ENCODE measurements around the gene GALM.
A peak's percentile ranks its signal among the peaks of the same experiment; 100 is the strongest.

The GALM gene

GRCh38 chr2:38649176-38649728, 16.7 kb upstream of the GALM start:
- DNase-seq (ENCODE audit: low read depth, low spot score): no peak

- DNase-seq (ENCODE audit: low read depth, low spot score): no peak
These were observed 15.9 kb upstream of the GALM start for GRCh38 chr2:38650012-38650411.

GRCh38 chr2:38650717-38651116, 15.2 kb upstream of the GALM start:
- DNase-seq (ENCODE audit: low read depth, low spot score): no peak

- DNase-seq (ENCODE audit: low read depth, low spot score): no peak
These were observed 13.3 kb upstream of the GALM start for GRCh38 chr2:38652431-38653273.

GRCh38 chr2:38653380-38653714, 12.6 kb upstream of the GALM start:
- no peak for DNase-seq (ENCODE audit: low read depth, low spot score)

GRCh38 chr2:38653715-38654527, 12.0 kb upstream of the GALM start:
- DNase-seq (ENCODE audit: low read depth, low spot score): peak; percentile 10

- DNase-seq (ENCODE audit: low read depth, low spot score): peak; percentile 32
These were observed 11.2 kb upstream of the GALM start for GRCh38 chr2:38654528-38655381.

GRCh38 chr2:38655441-38655840, 10.5 kb upstream of the GALM start:
- no peak for DNase-seq (ENCODE audit: low read depth, low spot score)

- DNase-seq (ENCODE audit: low read depth, low spot score): no peak
These were observed 8.9 kb upstream of the GALM start for GRCh38 chr2:38656866-38657480.

GRCh38 chr2:38658613-38659012, 7.3 kb upstream of the GALM start:
- no peak for DNase-seq (ENCODE audit: low read depth, low spot score)

GRCh38 chr2:38659115-38659514, 6.8 kb upstream of the GALM start:
- DNase-seq (ENCODE audit: low read depth, low spot score): no peak

- no peak for DNase-seq (ENCODE audit: low read depth, low spot score)
These were observed 5.6 kb upstream of the GALM start for GRCh38 chr2:38660282-38660681.

GRCh38 chr2:38661306-38661705, 4.6 kb upstream of the GALM start:
- DNase-seq (ENCODE audit: low read depth, low spot score): no peak

GRCh38 chr2:38666556-38666910, 619 bp downstream of the GALM start:
- no peak for DNase-seq (ENCODE audit: low read depth, low spot score)

GRCh38 chr2:38668092-38668491, 2.2 kb downstream of the GALM start:
- DNase-seq (ENCODE audit: low read depth, low spot score): no peak

GRCh38 chr2:38668779-38669479, 3.0 kb downstream of the GALM start:
- DNase-seq (ENCODE audit: low read depth, low spot score): peak; percentile 6

GRCh38 chr2:38671303-38671702, 5.4 kb downstream of the GALM start:
- no peak for DNase-seq (ENCODE audit: low read depth, low spot score)

- no peak for DNase-seq (ENCODE audit: low read depth, low spot score)
These were observed 6.0 kb downstream of the GALM start for GRCh38 chr2:38671946-38672345.

GRCh38 chr2:38672445-38673391, 6.8 kb downstream of the GALM start:
- no peak for DNase-seq (ENCODE audit: low read depth, low spot score)

- DNase-seq (ENCODE audit: low read depth, low spot score): no peak
These were observed 10.8 kb downstream of the GALM start for GRCh38 chr2:38676681-38677080.

Data from ELF-1 (cell line).